ENCODE results near the gene NMU.

GRCh38 chr4:55609393-55609866 is 26.7 kb downstream of the NMU start:
- no peak for TF ChIP-seq TCF3 (IDR thresholded peaks at IDR 0.05; ENCODE audit: borderline replicate concordance, insufficient read depth, low read depth, low read length)
- no peak for TF ChIP-seq SP1 (IDR thresholded peaks at IDR 0.05; ENCODE audit: low read depth, low read length)
- no peak for TF ChIP-seq MXI1 (IDR thresholded peaks at IDR 0.05; ENCODE audit: low read depth, low read length)
- no peak for TF ChIP-seq CHD1 (IDR thresholded peaks at IDR 0.05; ENCODE audit: low read depth, low read length)
- TF ChIP-seq NR2F1 (conservative IDR thresholded peaks at IDR 0.05): no peak
- no peak for TF ChIP-seq ZNF274 (IDR thresholded peaks at IDR 0.05; ENCODE audit: insufficient read depth, insufficient read length)
- TF ChIP-seq CTCF (IDR thresholded peaks at IDR 0.05 in 2 of 3, conservative IDR thresholded peaks at IDR 0.05 in 1 of 3; ENCODE audit: control insufficient read depth in 2 of 3, extremely low read depth in 1 of 3, insufficient read depth in 1 of 3, low read depth in 3 of 3, low read length in 3 of 3): no peak

All from GM12878 (cell line).